MCF 10A (cell line): ENCODE results near the gene RAB30. TPM values are rescaled to one million over a fixed set of nuclear protein-coding genes. Genes with fewer than 3 reads are reported as not detected.

Source experiments
- BruUV-seq: library from RNA; stranded (reverse); fragments of 400-500 nt; replicated peaks from 2 replicates; lab custom pipeline; 2021; lab: Mats Ljungman, UMichigan
- CTCF ChIA-PET: fragments of 300-600 bp; sonication (Branson Sonifier 250); formaldehyde crosslinking; extraction: SDS; loops from one replicate; lab custom pipeline; 2021; ENCODE audit warnings: antibody characterized with exemption, inconsistent platforms; lab: Yijun Ruan, JAX
- POLR2A ChIA-PET: fragments of 300-600, 350-650 bp; sonication (Branson Sonifier 250); formaldehyde crosslinking; extraction: SDS; loops from one replicate; lab custom pipeline; 2020; ENCODE audit warnings: antibody characterized with exemption, inconsistent platforms; lab: Yijun Ruan, JAX
- DNase-seq: peaks from one replicate; pipeline ENCODE4 v3.0.0-alpha.2; 2018; ENCODE audit not compliant: unreplicated experiment
- H3K27ac Mint-ChIP-seq: one replicate; pipeline ENCODE4 v1.8.0; 2022; ENCODE audit warnings: mild to moderate bottlenecking, low read depth, mixed read lengths; ENCODE audit not compliant: unreplicated experiment
- H3K27me3 Mint-ChIP-seq: one replicate; pipeline ENCODE4 v1.8.0; 2022; ENCODE audit warnings: mixed read lengths; ENCODE audit not compliant: insufficient read depth, unreplicated experiment
- H3K36me3 Mint-ChIP-seq: one replicate; pipeline ENCODE4 v1.8.0; 2022; ENCODE audit warnings: mild to moderate bottlenecking, moderate library complexity, mixed read lengths; ENCODE audit not compliant: insufficient read depth, unreplicated experiment
- H3K4me1 Mint-ChIP-seq: one replicate; pipeline ENCODE4 v1.8.0; 2022; ENCODE audit warnings: mixed read lengths; ENCODE audit not compliant: insufficient read depth, unreplicated experiment
- H3K4me3 Mint-ChIP-seq: one replicate; pipeline ENCODE4 v1.8.0; 2022; ENCODE audit warnings: mild to moderate bottlenecking, moderate library complexity, mixed read lengths; ENCODE audit not compliant: unreplicated experiment
- H3K9me3 Mint-ChIP-seq: one replicate; pipeline ENCODE4 v1.8.0; 2022; ENCODE audit warnings: mixed read lengths; ENCODE audit not compliant: unreplicated experiment
- intact Hi-C: fragments of 100-400 bp; cut with micrococcal nuclease; formaldehyde crosslinking; loops from 2 replicates; pipeline ENCODE4 v1.14.1; 2022
- total RNA-seq: library from RNA; stranded (reverse); gene quantifications from 2 replicates; pipeline ENCODE4 v1.2.3, GENCODE V29; 2022
- TF ChIP-seq, protein P1 (sequence below): fragments of 200-600 bp; IDR thresholded peaks from one replicate; pipeline ENCODE4 v1.8.0; 2022; ENCODE audit warnings: antibody characterized with exemption, mild to moderate bottlenecking; ENCODE audit not compliant: unreplicated experiment

The RAB30 gene
- total RNA-seq, 1 experiment from 2014 or later, result 12.5 TPM

DNA sequence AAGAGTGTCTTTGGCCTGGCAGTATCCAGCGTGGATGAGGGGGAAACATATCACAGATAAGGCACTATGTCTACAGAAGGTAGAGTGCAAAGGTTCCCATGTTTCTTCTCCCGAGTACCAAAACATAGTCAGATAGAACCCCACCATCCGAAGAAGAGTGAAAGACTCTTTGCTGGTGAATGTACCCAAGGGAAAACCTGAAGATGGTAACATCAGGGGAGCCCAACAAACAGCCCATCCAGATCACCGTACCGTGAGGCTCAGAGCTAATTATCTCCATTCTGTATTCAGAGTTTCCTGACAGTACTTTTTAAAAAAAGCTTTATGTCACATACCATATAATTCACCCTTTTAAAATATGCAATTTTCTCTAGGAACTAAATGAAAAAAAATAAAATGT lies 44.4 kb downstream of the RAB30 start:
- no peaks in the 10 kb centered on the region for H3K27me3 Mint-ChIP-seq
- TF ChIP-seq, protein P1, sequence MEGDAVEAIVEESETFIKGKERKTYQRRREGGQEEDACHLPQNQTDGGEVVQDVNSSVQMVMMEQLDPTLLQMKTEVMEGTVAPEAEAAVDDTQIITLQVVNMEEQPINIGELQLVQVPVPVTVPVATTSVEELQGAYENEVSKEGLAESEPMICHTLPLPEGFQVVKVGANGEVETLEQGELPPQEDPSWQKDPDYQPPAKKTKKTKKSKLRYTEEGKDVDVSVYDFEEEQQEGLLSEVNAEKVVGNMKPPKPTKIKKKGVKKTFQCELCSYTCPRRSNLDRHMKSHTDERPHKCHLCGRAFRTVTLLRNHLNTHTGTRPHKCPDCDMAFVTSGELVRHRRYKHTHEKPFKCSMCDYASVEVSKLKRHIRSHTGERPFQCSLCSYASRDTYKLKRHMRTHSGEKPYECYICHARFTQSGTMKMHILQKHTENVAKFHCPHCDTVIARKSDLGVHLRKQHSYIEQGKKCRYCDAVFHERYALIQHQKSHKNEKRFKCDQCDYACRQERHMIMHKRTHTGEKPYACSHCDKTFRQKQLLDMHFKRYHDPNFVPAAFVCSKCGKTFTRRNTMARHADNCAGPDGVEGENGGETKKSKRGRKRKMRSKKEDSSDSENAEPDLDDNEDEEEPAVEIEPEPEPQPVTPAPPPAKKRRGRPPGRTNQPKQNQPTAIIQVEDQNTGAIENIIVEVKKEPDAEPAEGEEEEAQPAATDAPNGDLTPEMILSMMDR, result no peak
- no peak overlapping the region for H3K4me3 Mint-ChIP-seq
- no TSS peak for BruUV-seq
- CTCF ChIA-PET, result interaction anchor here (1.9 kb wide), 1 partner anchor 24 kb away, joined by 7 read pairs; no protein-coding TSS in a partner anchor
- intact Hi-C loops, result no loop called here
- no peak for DNase-seq
- H3K27ac Mint-ChIP-seq, result no peak overlapping the region
- peaks cover 4% of the 10 kb centered on the region for H3K36me3 Mint-ChIP-seq
- POLR2A ChIA-PET, result interaction anchor here (0.6 to 3.9 kb wide), 5 partner anchors 22 to 129 kb away, joined by 4 to 41 read pairs (median 5); partner anchors contain the start of genes PCF11 and RAB30
- no peaks in the 10 kb centered on the region for H3K9me3 Mint-ChIP-seq
- H3K4me1 Mint-ChIP-seq, result peaks cover 16% of the 10 kb centered on the region

DNA sequence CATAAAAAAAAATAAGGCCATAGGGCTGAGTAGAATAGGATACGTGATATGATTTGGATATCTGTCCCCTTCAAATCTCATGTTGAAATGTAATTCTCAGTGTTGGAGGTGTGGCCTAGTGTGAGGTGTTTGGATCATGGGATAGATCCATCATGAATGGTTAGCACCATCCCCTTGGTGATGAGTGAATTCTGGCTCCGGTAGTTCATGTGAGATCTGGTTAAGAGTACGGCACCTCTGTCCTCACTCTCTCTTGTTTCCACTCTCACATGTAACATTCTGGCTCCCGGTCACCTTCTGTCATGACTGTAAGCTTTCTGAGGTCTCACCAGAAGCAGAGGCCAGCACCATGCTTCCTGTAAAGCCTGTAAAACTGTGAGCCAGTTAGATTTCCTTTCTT lies 45.5 kb downstream of the RAB30 start:
- intact Hi-C loops, result no loop called here
- no peaks in the 10 kb centered on the region for H3K27me3 Mint-ChIP-seq
- POLR2A ChIA-PET, result interaction anchor here (0.7 to 3.9 kb wide), 11 partner anchors 8 to 167 kb away, joined by 3 to 41 read pairs (median 8); partner anchors contain the start of genes ANKRD42, PCF11 and RAB30
- CTCF ChIA-PET, result interaction anchor here (0.5 to 1.4 kb wide), 2 partner anchors 16 to 20 kb away, joined by 3 to 5 read pairs; no protein-coding TSS in a partner anchor
- peaks cover 4% of the 10 kb centered on the region for H3K36me3 Mint-ChIP-seq
- no TSS peak for BruUV-seq
- peaks cover 16% of the 10 kb centered on the region for H3K4me1 Mint-ChIP-seq
- H3K4me3 Mint-ChIP-seq, result no peak overlapping the region
- no peaks in the 10 kb centered on the region for H3K9me3 Mint-ChIP-seq
- no peak overlapping the region for H3K27ac Mint-ChIP-seq
- TF ChIP-seq, protein P1, result no peak
- DNase-seq, result no peak

DNA sequence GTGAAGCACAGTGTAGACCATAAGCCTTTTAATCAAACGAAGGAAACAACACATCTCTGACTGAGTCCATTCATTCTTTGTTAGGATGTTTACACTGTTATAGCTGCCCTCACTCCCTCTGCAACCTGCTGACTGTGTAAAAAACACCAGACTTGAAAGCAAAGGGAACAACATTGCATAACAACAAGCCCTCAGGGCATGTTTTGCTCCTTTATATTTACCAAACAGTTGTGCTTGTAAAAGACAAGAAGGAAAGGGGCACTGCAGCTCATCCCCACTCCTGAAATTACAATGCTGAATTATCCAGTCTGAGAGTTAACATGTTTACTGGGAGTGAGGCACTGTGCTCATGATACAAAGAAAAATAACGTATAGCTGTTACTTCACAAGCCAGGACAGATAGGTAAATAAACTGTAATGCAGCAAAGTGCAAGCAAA lies 46.4 kb downstream of the RAB30 start:
- no TSS peak for BruUV-seq
- H3K4me3 Mint-ChIP-seq, result no peak overlapping the region
- TF ChIP-seq, protein P1, result no peak
- H3K9me3 Mint-ChIP-seq, result no peaks in the 10 kb centered on the region
- peak overlapping the region; percentile 19 for H3K27ac Mint-ChIP-seq
- POLR2A ChIA-PET, result interaction anchor here (0.6 to 3.9 kb wide), 19 partner anchors 9 to 168 kb away, joined by 3 to 41 read pairs (median 5); partner anchors contain the start of genes ANKRD42, DDIAS, PCF11 and PRCP
- CTCF ChIA-PET, result interaction anchor here (0.8 to 1.4 kb wide), 3 partner anchors 9 to 21 kb away, joined by 3 to 5 read pairs (median 5); no protein-coding TSS in a partner anchor
- peaks cover 16% of the 10 kb centered on the region for H3K4me1 Mint-ChIP-seq
- no peaks in the 10 kb centered on the region for H3K27me3 Mint-ChIP-seq
- intact Hi-C loops, result no loop called here
- peak; percentile 71 for DNase-seq
- peaks cover 4% of the 10 kb centered on the region for H3K36me3 Mint-ChIP-seq

DNA sequence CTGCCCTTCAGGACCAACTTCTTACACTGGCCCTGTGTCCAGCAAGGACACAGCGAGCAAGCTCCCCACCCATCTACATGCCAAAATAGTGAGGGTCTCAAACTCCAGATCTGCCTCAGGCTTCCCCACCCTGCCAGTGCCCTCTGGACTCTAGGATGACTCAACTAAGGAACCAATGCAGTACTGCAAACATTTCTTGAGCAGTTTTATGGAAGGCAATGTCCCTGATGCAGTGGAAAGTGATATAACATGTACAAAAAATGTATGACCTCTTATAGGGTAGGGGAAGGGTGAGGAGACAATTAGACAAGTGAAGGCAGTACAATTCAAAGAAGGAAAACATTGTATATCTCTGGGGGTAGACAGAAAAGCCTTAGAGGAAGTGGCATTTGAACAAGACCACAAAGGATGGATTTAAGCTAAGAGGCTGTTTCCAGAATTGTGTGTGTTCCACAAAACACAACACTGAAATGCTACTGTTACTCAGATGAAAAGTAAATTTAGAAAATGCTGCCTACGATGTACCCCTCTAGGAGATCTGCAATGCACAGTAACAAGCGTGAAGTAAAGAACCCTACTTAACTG lies 47.3 kb downstream of the RAB30 start:
- Mint-ChIP-seq H3K36me3 (peaks cover 8% of the 10 kb centered on the region), H3K4me3 (no peak overlapping the region), H3K4me1 (peaks cover 23% of the 10 kb centered on the region), H3K27me3 (no peaks in the 10 kb centered on the region), H3K9me3 (no peaks in the 10 kb centered on the region), H3K27ac (no peak overlapping the region)
- TF ChIP-seq, protein P1, result no peak
- ChIA-PET POLR2A (interaction anchor here (0.6 to 3.9 kb wide), 11 partner anchors 9 to 169 kb away, joined by 3 to 41 read pairs (median 8); partner anchors contain the start of genes ANKRD42, PCF11 and RAB30), CTCF (interaction anchor here (0.5 to 1.4 kb wide), 3 partner anchors 10 to 21 kb away, joined by 3 to 5 read pairs (median 5); no protein-coding TSS in a partner anchor)
- BruUV-seq, result no TSS peak
- DNase-seq, result no peak
- intact Hi-C loops, result no loop called here
